HG03280 (cell line): ENCODE results near the gene C16orf78.
"Not testable (repeated sequence)": the region's sequence is repeated elsewhere in the genome, so short reads cannot be mapped to it uniquely, and the experiment has no call there.

Source experiments
- ATAC-seq: cut with Tn5 transposase; IDR thresholded peaks from one replicate; pipeline ENCODE4 v1.9.1; 2021; ENCODE audit warnings: mild to moderate bottlenecking, moderate library complexity; ENCODE audit not compliant: unreplicated experiment

C16orf78 gene

DNA sequence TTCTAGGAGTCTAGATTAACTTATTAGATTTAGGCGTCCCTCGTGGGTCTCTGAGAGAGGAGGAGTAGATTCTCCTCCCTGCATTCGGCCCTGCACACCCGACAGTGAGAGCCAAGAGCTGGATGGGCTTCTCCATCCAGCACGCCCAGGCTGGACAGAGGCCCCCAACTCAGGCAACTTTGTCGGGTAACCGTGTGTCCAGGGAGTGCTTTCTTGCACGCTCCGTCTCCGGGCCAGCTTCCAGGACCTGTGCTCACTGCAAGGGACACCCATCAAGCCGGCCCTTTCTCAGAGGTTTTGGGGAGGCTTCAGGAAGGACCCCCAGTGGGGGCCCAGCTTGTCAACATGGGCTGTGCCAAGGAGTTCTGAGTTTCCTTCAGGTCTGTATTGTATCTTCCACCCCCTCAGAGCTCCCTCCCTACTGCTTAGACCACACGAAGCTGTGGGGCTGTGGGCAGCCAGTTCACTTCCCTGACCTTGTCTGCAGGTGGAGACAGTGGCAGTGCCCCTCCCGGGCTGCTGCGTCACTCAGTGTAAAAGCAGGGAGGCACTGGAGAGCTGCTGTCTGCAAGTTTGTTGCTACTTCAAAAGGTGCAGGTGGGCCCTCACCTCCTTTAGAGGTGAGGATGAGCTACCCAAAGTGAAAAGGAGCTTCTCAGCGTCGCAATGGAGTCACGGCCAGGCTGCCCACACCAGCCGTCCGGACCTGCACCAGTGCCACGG is 24.0 kb upstream of the C16orf78 start:
- no peak for ATAC-seq

DNA sequence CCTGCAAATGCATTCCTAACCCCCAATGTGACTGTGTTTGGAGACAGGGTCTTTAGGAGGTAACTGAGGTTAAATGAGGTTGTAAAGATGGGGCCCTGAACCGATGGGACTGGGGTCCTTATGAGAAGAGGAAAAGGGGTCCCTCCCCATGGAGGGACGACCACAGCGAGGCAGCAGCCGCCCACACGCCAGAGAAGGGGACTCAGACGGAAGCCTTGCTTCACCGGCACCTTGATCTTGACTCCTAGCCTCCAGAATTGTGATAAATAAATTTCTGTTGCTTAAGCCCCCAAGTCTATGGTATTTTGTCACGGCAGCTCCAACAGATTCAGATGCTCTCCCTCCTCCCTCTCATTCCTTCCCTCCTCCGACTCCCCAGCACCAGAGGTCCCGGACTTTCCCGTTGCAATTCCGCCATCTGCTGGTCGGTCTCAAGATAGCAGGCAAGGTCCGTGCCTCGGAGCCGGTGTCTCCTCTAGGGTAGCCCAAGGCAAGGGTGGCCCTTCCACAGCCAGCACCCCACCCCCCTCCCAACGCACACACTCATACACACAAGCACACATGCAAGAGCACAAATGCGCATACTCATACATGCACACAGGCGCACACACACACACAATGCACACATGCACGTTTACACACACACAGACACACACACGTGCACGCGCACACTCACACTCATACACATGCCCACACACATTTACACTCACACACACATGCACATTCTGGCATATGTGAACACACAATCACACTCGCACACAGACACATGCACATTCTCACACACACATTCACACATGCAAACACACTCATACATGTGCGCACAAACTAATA is 23.1 kb upstream of the C16orf78 start:
- peak; percentile 52 for ATAC-seq

DNA sequence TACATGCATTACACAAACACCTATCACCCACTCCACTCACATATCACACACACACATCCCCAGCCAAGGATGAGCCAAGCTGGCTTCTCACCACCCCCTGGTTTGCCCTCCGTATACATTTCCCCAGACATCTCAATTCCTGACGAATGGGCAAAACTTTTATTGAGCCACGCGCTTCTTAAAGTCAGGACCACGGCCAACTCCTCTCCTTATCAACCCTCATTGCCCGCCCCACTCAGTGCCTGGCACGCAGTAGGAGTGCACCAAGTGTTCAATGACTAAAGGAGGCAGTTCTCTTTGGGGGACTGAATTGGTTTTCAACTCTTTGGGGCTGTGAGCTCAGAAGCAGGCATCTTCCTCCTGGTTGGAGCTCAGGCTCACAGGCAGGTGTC is 22.5 kb upstream of the C16orf78 start:
- ATAC-seq = no peak

GRCh38 chr16:49352892-49353291 is 20.7 kb upstream of the C16orf78 start:
- no peak for ATAC-seq

DNA sequence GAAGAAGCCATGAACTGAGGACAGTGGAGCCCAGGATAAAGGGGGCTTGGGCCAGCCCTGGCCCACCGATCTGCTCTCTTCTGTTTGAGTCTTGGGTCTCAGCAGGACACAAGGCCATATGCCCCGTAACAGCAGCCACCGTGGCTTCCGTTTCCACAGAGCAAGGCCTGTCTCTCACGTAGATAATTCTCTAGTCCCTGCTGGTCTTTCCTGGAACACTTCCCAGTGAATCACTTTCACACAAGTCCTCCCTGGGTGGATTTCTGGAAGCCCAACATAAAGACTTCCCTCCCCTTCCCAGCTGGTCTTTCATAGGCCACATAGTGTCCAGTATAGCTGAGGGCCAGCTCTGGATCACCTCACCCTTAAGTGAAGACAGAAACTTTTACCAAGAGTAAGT is 19.9 kb upstream of the C16orf78 start:
- no peak for ATAC-seq

DNA sequence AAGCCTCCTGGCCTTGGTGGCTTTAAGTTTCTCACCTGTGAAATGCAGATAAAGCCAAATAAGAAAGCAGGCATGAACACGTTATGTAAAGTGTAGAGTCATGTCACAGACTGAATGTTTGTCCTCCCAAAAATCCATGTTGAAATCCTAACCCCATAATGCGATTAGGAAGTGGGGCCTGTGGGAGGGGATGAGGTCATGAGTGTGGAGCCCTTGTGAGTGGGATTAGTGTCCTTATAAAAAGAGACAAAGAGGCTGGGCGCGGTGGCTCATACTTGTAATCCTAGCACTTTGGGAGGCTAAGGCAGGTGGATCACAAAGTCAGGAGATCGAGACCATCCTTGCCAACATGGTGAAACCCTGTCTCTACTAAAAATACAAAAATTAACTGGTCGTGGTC is 19.5 kb upstream of the C16orf78 start:
- no peak for ATAC-seq

- no peak for ATAC-seq
Observed at GRCh38 chr16:49354991-49355390, 18.6 kb upstream of the C16orf78 start.

DNA sequence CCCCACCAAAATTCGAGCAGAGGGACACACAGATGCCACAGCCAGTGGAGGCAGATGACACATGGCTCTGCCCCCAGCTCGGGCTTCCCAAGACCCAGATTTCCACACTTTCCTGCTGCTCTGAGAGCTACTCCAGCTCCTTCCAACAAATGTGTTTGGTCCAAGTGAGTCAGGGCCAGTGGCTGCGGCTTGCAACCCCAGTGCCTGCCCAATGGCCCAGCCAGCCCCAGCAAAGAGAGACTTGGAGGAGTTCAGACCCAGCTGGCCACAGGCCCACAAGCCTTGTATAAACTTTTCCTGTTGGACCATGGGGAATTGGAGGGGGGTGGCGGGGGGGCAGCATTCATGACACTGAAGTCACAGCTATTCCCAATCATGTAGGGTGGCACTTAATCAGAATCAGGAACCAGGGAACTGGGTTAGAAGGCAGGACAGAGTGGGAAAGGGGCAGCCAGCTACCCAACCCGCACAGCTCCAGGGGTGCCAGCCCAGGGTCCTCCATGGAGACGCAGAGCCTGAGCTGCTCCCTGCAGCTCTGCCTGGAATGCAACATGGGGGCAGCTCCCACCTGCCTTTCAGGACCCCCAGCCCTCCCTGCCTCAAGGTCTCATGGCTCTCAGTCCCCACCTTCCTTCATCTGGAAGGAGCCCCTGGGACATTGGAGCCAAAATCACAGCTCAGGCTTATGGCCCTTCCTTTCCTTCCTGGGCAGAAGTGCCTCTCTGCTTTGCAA is 17.5 kb upstream of the C16orf78 start:
- ATAC-seq = no peak

GRCh38 chr16:49356728-49357488 is 16.7 kb upstream of the C16orf78 start:
- ATAC-seq = no peak

GRCh38 chr16:49359591-49359990 is 14.0 kb upstream of the C16orf78 start:
- no peak for ATAC-seq

GRCh38 chr16:49361731-49362130 is 11.9 kb upstream of the C16orf78 start:
- not testable (repeated sequence) for ATAC-seq

DNA sequence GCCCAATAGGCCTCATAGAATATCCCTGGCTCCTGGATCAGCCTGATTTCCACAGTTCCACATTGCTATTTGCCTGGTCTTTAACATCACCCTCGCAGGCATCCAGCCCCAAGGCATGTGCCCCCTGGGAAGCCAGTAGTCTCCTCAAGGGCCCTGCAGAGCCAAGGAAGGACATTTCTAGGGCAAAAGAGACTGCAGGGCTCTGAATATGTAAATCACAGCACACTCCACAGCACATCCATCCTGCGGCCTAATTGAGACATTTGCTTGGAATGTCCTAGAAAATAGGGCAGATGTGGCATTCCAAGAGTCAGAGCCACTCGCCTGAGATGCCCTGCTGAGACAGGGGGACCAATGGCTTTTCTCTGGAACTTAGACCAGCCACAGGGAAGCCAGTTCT is 11.4 kb upstream of the C16orf78 start:
- ATAC-seq = no peak

DNA sequence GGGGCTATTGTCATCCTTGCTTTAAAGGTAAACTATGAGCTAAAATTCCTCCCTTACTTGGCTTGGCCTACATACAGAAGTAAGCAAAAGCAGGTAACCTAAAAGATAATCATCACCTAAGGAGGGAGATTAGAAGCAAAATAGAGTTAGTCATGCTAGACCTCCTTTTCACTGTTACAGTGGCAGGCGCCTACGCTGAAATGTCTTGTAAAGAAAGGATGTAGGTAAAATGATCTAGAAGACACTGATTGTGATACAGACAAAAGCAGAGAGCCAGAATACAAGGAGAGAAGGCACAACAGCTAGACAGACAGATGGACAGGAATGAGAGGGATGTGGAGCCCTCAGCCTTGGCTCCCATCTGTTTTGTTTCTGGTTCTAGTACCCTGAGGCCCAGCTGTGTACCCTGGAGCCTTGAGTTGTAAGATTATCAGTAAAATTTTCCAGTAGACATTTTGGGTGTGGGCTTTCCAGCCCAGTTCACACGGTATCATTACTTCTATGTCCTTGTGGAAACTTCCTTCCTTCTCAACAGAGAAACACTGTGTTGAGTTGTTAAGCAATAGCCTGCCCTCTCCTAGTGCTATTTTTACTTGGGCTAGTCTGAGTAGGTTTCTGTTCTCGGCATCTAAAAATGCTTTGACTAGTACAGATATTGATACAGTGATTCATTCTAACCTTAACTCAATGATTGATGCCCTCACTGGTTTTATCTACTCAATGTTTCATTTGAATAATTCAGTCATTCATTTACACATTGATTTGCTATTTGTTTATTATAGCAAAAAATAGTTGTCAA is 7.7 kb upstream of the C16orf78 start:
- ATAC-seq = peak; percentile 86

- ATAC-seq = peak; percentile 53
Observed at GRCh38 chr16:49366669-49367068, 6.9 kb upstream of the C16orf78 start.

GRCh38 chr16:49369651-49370611 is 3.7 kb upstream of the C16orf78 start:
- ATAC-seq = no peak

- ATAC-seq = no peak
Observed at GRCh38 chr16:49376206-49376605, 2.6 kb downstream of the C16orf78 start.

- ATAC-seq = no peak
Observed at GRCh38 chr16:49377196-49377755, 3.7 kb downstream of the C16orf78 start.

- ATAC-seq = no peak
Observed at GRCh38 chr16:49378238-49378637, 4.6 kb downstream of the C16orf78 start.

GRCh38 chr16:49378816-49379215 is 5.2 kb downstream of the C16orf78 start:
- ATAC-seq = no peak
